KOPT-K1 (cell line): ENCODE measurements around the gene ANKS1A.
"Not testable (repeated sequence)": the region's sequence is repeated elsewhere in the genome, so short reads cannot be mapped to it uniquely, and the experiment has no call there.

Experiments
- H3K27ac ChIP-seq: fragments of 200-600 bp; sonication (generic); 2 replicates; pipeline ENCODE4 v1.5.1; 2016; ENCODE audit warnings: antibody characterized with exemption, mild to moderate bottlenecking, low read depth, low read length; ENCODE audit not compliant: poor library complexity, severe bottlenecking
- H3K36me3 ChIP-seq: fragments of 200-600 bp; sonication (generic); 2 replicates; pipeline ENCODE4 v1.5.1; 2017; ENCODE audit warnings: antibody characterized with exemption, mild to moderate bottlenecking, low read length, moderate library complexity; ENCODE audit not compliant: insufficient read depth
- H3K9me3 ChIP-seq: fragments of 200-600 bp; sonication (generic); 2 replicates; pipeline ENCODE4 v1.5.1; 2017; ENCODE audit warnings: antibody characterized with exemption, low read length, mild to moderate bottlenecking; ENCODE audit not compliant: insufficient read depth, poor library complexity, severe bottlenecking

ANKS1A gene

DNA sequence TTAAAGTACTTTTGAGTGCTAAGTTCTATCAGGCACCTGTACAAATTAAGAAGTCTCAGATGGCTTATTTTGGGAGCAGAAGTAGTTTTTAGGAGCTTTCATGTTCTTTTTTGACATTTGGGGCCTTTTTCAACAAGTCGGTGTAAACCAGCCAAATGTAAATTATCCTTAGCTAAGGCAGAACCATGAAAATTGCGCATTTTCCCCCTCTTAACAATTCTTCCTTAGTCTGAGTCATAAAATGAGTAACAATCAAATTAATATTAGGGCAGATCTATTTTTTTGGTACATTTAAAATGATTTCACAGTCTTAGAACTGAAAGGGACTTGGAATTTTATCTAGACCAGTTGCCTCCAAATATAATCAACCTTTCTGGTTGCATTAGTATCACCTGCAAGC lies 87.2 kb downstream of the ANKS1A start:
- no peaks in the 10 kb centered on the region for H3K36me3 ChIP-seq
- H3K27ac ChIP-seq, result no peak overlapping the region
- no peaks in the 10 kb centered on the region for H3K9me3 ChIP-seq

- no peak overlapping the region for H3K27ac ChIP-seq
- H3K9me3 ChIP-seq, result no peaks in the 10 kb centered on the region
- peaks cover 5% of the 10 kb centered on the region; the same call in 1 of the 2 replicates for H3K36me3 ChIP-seq
These were observed 90.2 kb downstream of the ANKS1A start for GRCh38 chr6:34979218-34979617.

GRCh38 chr6:34979994-34980393 lies 90.9 kb downstream of the ANKS1A start:
- Histone ChIP-seq H3K36me3 (peaks cover 12% of the 10 kb centered on the region; the same call in 1 of the 2 replicates), H3K27ac (no peak overlapping the region), H3K9me3 (no peaks in the 10 kb centered on the region)

GRCh38 chr6:34981366-34981765 lies 92.3 kb downstream of the ANKS1A start:
- Histone ChIP-seq H3K9me3 (no peaks in the 10 kb centered on the region), H3K36me3 (peaks cover 26% of the 10 kb centered on the region; the same call in 1 of the 2 replicates), H3K27ac (no peak overlapping the region)

- Histone ChIP-seq H3K9me3 (no peaks in the 10 kb centered on the region), H3K36me3 (peaks cover 29% of the 10 kb centered on the region; the same call in 1 of the 2 replicates), H3K27ac (no peak overlapping the region)
These were observed 92.9 kb downstream of the ANKS1A start for GRCh38 chr6:34981951-34982350.

DNA sequence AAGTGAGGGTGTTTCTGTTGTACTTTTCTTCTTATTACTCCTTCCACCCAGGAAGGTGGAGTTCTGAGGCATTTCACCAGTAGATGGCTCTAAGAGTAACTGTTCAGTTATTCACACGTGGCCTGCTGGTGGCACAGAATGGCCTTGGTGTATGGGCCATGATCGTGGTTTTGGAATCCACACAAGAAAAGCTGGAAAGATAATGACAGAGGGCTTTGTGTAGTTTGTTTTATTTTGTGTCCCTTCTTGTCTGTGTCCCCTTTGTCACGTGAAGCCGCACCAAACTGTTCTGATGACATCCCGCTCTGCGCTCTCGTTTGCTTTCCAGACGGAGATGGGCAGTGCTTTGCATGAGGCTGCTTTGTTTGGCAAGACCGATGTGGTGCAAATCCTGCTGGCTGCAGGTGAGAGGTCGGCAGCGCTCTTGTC lies 93.4 kb downstream of the ANKS1A start:
- Histone ChIP-seq H3K9me3 (no peaks in the 10 kb centered on the region), H3K36me3 (peaks cover 29% of the 10 kb centered on the region; the same call in 1 of the 2 replicates), H3K27ac (no peak overlapping the region)

DNA sequence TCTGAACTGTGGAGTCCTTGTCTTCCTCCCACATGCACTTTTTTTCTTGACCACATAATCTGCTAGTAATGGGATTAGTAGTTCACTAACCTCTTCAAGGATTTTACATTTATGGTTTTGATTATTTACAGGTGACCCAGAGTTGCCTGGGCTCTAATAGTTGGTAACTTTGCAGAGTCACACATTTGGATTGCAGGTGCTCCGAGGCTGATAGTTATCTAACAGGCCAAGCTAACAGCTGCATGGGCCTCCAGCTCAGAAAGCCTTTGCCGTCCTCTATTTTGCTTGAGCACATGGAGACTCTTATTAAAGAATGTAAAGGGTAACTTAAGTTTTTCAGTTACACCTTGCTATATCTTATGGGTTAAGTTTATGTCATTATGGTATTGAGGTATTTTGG lies 95.4 kb downstream of the ANKS1A start:
- Histone ChIP-seq H3K27ac (no peak overlapping the region), H3K36me3 (peaks cover 29% of the 10 kb centered on the region; the same call in 1 of the 2 replicates), H3K9me3 (no peaks in the 10 kb centered on the region)

- no peaks in the 10 kb centered on the region for H3K9me3 ChIP-seq
- H3K27ac ChIP-seq, result no peak overlapping the region
- H3K36me3 ChIP-seq, result peaks cover 29% of the 10 kb centered on the region; the same call in 1 of the 2 replicates
These were observed 96.2 kb downstream of the ANKS1A start for GRCh38 chr6:34985236-34985635.

DNA sequence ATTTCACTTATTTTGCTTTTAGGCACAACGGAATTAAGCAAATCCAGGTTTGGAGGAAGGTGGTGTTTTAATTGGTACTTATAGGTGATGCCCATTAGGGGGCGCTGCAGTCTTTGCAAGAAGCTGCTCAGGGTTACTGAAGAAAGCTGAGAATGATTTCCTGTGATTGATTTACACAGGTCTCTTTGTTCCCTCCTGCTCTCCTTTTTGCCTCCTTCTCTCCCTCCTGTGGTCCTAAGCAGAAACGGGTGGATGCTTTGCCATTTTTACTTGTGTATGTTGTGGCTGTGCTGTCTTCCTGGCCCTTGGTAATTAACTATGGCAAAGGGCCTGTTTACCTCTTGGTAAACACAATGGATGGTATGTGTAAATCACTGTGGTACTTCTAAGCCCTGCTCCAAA lies 97.8 kb downstream of the ANKS1A start:
- Histone ChIP-seq H3K27ac (no peak overlapping the region), H3K36me3 (peaks cover 38% of the 10 kb centered on the region; the same call in 1 of the 2 replicates), H3K9me3 (no peaks in the 10 kb centered on the region)

GRCh38 chr6:34987506-34987905 lies 98.5 kb downstream of the ANKS1A start:
- H3K27ac ChIP-seq, result no peak overlapping the region
- peaks cover 44% of the 10 kb centered on the region; the same call in 1 of the 2 replicates for H3K36me3 ChIP-seq
- no peaks in the 10 kb centered on the region for H3K9me3 ChIP-seq

DNA sequence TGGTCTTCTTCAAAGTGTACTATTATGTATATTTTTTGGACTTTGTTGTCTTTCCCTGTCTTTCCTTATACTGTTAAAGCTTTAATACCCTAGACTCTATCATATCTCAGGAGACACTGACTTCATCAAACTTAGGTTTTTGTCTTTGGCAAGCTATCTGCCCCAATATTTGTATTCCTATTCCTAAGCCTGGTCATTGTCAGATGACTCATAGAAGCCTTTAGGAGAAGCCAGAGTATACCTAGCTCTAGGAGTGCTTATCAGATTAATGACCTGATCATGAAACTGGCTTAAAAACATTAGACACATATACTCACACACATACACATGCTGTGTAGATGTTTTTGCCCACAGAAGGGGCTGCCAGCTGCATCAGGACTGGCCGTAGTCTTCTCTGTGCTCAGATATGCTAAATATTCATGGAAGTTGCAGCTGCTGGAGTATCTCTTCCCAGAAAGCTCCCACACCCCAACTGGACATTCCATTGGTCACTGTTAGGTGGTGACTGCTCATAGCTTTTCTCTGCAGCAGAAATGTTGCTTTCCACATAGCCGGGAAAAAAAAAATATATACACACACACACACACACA lies 102.0 kb downstream of the ANKS1A start:
- no peaks in the 10 kb centered on the region for H3K9me3 ChIP-seq
- H3K27ac ChIP-seq, result no peak overlapping the region
- peaks cover 40% of the 10 kb centered on the region; the same call in 1 of the 2 replicates for H3K36me3 ChIP-seq

GRCh38 chr6:34992376-34992775 lies 103.3 kb downstream of the ANKS1A start:
- Histone ChIP-seq H3K27ac (no peak overlapping the region), H3K36me3 (peaks cover 33% of the 10 kb centered on the region; the same call in 1 of the 2 replicates), H3K9me3 (no peaks in the 10 kb centered on the region)

DNA sequence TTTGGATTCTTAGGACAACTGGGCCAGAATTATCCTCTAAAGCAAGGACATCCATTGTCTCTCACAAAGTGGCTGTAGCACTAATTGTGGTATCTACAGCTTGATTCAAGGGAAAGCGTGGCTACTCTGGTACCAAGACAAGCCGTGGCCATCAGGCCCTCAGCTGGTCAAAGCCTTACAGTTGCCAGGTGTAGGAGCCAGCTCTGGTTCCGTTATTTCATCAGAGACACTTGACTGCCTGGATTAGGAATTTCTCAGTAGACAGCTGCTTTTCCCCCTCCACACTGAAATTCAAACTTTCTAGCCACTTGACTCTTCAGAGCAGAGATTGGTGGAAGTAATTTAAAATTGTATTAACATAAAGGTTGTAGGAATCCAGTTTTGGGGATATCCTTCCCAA lies 104.2 kb downstream of the ANKS1A start:
- peaks cover 33% of the 10 kb centered on the region; the same call in 1 of the 2 replicates for H3K36me3 ChIP-seq
- no peaks in the 10 kb centered on the region for H3K9me3 ChIP-seq
- H3K27ac ChIP-seq, result no peak overlapping the region

GRCh38 chr6:34994693-34995092 lies 105.6 kb downstream of the ANKS1A start:
- H3K36me3 ChIP-seq, result peaks cover 33% of the 10 kb centered on the region; the same call in 1 of the 2 replicates
- H3K9me3 ChIP-seq, result no peaks in the 10 kb centered on the region
- no peak overlapping the region for H3K27ac ChIP-seq

- not testable (repeated sequence) for H3K27ac ChIP-seq, H3K9me3 ChIP-seq
- peaks cover 10% of the 10 kb centered on the region; the same call in 1 of the 2 replicates for H3K36me3 ChIP-seq
These were observed 109.4 kb downstream of the ANKS1A start for GRCh38 chr6:34998417-34998816.

DNA sequence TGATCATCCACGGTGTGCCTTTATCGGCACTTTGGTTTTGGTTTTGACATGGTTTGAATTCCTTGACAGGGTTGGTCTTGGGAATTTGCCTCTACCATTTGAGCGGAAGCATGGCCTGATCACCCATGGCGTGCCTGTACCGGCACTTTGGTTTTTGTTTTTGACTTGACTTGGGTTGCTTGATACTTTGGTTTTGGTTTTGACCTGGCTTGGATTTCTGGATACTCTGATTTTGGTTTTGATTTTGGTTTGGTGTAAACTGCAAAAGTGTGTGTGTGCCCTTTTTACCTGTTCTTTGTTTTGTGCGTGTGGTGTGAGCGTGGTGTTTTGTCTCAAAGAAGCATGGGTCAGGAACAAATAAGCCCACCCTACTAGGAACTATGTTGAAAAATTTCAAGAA lies 110.1 kb downstream of the ANKS1A start:
- not testable (repeated sequence) for H3K9me3 ChIP-seq, H3K36me3 ChIP-seq, H3K27ac ChIP-seq
